ENCODE data around the gene EML5.
"Not testable (repeated sequence)": the region's sequence is repeated elsewhere in the genome, so short reads cannot be mapped to it uniquely, and the experiment has no call there.

EML5 gene

DNA sequence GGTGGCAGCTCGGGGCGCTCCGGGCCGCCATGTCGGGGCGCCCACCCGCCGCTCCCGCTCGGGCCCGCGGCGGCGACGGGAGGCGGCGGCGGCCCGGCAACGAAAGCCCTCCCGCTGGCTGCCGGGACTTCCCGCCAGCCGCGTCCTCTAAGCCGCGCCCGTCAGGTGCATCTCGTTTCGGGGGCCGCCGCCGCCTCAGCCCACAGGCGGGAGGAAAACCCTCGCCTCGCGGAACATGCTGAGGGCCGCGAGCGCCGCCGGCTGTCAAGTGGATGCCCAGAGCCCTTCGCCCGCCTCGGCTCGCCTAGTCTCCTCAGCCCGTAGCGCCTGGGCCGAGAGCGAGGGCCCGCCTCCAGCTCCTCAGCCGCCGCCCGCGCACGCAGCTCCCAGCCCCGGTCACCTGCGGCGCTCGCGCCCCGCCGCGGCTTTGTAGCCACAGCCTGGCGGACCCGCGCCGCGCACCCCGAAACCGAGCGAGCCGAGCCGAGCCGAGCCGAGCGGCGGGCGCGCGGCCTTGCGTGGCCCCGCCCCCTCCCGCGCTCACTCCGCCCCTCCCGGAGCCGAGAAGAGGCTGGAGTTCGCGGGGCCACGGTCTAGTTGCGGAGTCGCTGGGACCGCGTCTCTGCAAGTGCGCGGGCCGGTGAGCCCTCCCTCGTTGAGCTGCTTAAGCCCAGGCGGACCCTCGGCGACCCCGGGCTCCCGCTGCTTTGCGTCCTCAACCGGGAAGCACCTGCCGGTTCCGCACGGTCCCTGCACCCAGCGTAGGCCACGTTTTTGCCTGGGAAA, at the start of gene EML5:
EML5 (minus strand) TSS at position 481 of the 786 bp plus-strand sequence; CDS start at position 31, 450 bp downstream.
- peak; percentile 4 for DNase-seq (ENCODE audit: low read depth)
- H3K4me3 ChIP-seq (ENCODE audit: low read depth, low read length) = peak within 1 kb of the TSS; percentile 55

DNA sequence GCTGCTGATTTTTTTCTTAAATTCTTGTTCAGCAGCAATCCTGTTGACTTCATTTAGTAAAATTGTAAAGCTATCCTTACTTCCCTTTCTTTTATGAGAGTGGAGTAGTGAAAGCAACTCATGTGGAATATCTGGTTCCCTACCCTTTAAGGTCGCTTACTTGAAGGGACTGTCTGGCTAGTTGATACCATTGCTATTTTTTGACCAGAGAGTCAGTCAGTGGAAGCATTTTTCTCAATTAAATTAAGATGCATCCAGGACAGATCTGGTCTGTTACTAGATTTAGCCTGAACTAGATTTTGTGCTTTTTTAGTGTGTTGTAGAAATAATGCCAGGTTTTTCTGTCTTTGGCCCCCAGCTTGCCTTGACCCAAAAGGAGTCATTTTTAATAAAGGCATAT, 49.7 kb upstream of the EML5 start:
- no peak overlapping the region for H3K4me3 ChIP-seq (ENCODE audit: low read depth, low read length)

DNA sequence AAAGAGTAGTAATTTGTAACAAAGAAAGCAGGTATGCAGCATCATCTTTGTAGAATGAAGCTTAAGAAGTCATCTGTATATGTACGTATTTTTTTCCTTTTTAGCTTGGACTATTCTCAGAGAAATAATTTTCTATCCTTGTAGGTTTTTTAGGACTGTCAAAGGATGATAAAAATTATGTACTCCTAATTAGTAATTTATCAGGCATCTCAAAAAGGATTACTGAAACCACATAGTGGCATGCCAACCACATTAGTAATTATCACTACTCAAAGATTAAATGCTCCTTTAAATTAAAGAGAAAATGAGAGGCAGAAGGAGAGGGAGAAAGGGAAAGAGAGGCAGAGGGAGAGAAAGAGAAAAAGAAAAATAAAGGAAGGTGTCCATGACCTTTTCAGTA, 49.0 kb upstream of the EML5 start:
- H3K4me3 ChIP-seq (ENCODE audit: low read depth, low read length) = no peak overlapping the region
- no peak for DNase-seq (ENCODE audit: low read depth)

More for the DNA sequence above, 49.7 kb upstream of the EML5 start:
- no peak for DNase-seq (ENCODE audit: low read depth)

DNA sequence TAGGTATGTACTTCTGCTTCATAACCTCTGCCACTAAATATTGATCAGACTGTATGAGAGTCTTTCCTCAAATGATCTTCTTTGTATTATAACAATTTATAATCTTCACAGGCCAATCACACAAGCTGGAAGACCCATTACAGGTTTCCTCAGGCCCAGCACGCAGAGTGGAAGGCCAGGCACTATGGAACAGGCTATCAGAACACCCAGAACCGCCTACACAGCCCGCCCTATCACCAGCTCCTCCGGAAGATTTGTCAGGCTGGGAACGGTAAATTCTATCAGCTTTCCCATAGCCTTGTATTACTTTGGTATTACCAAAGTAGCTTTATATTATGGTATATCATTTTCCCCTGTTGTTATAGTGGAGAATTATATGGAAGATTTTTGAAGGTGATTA, 48.2 kb upstream of the EML5 start:
- H3K4me3 ChIP-seq (ENCODE audit: low read depth, low read length) = no peak overlapping the region
- DNase-seq (ENCODE audit: low read depth) = no peak

DNA sequence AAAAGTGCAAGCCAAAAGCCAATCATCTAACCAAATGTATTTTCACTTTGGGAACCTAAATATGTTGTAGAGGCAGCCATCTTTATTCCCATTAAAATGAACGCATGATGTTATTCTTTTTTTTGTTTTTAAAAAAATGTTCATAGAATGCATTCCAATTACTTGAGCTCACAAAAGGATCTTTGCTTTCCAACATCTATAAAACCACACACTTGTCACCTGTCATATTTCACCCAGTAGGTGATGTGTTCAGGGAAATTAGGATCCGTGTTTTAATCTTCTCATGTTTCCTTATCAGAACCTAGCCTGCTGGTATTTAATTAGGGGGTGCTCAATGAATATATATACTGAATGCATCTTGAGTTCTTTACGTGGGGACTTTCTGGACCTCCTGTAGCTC, 45.3 kb upstream of the EML5 start:
- no peak for DNase-seq (ENCODE audit: low read depth)
- no peak overlapping the region for H3K4me3 ChIP-seq (ENCODE audit: low read depth, low read length)

DNA sequence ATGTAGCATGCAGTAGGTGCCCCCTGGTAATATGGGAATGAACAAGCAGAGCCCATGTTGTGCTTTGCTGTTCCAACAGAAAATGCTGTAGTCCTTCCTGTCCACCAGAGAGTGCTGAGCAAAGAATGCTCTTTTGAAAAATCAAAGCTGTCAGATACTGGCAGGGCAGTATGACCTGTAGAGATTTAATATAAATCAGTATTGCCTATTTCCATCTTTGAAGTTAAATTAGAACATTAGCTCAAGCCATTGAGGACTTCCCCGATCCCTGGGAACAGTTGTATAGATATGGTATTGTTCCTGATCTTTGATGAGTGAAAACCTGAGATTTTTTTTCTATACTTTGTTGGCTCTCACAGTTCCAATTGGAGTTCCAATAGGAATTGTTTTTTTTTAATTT, 44.7 kb upstream of the EML5 start:
- DNase-seq (ENCODE audit: low read depth) = no peak
- no peak overlapping the region for H3K4me3 ChIP-seq (ENCODE audit: low read depth, low read length)

DNA sequence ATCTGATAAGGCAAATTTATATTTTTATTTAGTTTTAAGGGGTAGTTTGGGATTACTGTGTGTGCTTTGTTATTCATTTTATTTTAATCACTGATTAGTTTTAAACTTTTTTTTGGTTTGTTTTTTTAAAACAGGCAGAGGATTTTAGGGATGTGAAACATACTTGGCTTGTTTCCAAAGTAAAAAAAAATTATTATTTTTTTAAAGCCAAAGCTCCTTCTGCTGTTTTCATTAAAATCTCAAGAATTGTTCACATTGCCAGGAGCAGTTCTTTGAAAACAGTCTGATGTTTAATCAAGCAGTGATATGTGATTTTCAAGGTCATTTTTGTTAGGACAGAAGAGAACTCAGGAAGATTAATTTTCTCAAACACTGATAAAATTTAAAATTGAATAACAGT, 42.9 kb upstream of the EML5 start:
- no peak for DNase-seq (ENCODE audit: low read depth)
- H3K4me3 ChIP-seq (ENCODE audit: low read depth, low read length) = no peak overlapping the region

DNA sequence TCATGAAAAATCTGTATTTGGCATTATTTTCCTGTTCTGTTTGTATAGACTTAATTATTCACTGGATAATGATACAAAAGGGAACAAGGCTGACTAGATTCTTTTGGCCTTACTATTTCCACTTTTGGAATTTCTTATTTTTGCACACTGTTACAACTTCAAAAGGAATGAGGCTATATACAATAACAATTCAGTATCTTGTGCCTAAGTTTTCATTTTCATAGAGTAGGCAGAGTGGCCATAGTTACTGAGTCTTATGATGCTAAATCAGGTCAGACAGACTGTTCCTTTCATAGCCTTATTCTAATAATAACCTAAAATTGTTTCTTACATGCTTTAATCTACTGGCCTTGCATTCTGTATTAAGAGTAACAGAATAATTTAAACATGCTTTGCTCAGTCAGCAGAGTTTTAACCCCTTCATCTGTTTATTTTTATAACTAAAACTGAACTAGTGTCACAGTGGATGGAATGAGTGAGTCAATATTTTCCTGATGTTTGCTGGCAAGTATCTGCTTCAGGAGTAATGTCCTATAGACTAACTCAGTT, 42.2 kb upstream of the EML5 start:
- DNase-seq (ENCODE audit: low read depth) = peak; percentile 42
- H3K4me3 ChIP-seq (ENCODE audit: low read depth, low read length) = no peak overlapping the region

DNA sequence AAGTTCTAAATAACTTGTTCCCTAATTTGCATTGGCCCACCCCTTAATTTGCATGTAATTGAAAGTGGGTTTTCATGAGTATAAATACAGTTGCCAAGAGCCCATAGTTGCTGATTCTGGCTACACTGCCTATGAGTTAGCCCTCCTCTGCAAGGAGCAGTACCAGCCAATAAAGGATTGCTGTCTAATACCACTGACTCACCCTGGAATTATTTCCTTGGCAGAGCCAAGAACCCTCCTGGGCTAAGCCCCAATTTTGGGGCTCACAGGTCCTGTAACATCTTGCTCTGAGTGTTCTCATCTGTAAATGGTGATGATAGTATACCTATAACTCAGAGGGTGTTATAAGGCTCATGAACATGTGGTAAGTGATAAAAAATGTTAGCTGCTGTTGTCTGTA, 38.5 kb upstream of the EML5 start:
- H3K4me3 ChIP-seq (ENCODE audit: low read depth, low read length) = no peak overlapping the region
- DNase-seq (ENCODE audit: low read depth) = peak; percentile 60

DNA sequence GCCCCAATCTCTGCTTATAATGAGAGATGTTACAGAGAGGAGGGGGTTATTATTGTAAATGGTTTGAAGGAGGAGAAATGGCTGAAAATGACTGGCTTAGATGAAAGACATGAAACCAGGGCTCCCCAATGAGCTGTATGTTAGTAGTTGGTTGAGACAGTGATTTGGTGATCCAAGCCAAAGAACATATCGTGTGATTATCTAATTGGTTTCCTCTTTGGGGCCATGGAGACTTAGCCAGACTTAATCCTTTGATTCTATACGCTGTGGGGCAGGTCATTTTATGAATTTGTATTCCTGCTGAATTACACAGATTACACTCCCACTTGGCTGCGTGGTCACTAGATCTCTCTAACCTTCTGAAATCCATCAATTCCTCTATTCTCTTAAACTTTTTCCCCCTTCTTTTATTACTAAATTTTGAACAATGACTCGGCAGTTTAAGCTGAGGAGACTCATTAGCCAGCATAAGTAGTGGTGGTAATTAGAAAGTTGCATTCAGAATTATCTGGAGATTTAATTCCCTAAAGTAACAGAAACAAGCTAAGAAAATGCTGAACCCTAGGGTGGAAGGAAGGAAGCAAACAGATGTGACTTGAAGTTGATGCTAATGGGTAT, 37.0 kb upstream of the EML5 start:
- DNase-seq (ENCODE audit: low read depth) = no peak
- H3K4me3 ChIP-seq (ENCODE audit: low read depth, low read length) = no peak overlapping the region

DNA sequence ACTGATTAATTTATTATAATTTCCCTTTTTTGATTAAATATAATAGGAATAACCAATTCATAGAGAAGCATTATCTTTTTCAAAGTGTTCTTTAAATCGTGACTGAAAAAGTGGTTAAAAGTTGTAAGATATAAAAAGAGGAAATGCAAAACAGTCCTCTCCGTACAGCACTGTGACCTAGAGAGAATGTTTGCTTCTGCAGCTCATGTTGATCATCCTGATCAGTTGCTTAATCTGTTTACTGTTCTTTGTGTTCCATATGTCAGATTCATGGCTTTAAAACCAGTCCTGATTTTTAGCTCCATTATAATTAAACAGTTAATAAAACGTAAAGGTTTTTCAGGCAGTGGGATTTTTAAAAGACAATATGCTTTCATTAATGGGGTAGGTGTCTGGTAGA, 36.4 kb upstream of the EML5 start:
- no peak for DNase-seq (ENCODE audit: low read depth)
- H3K4me3 ChIP-seq (ENCODE audit: low read depth, low read length) = no peak overlapping the region

DNA sequence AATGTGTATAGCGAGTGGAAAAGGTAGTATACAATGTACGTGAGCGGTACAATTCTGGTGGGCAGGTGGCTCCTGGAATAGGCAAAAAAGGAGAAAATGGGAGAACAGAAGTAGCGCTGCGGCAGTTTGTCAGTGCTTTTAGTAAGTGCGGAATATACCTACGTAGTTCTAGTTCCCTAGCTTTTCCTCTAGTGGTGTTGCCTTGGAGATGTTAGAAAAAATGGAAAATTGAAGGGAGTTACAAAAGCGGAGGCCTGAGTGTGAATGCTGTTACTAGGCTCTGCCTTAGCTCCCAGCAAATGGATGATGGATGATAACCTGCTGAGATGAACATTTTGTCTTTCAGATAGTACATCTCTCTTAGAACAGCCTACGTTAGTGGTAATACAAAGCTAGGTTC, 32.8 kb upstream of the EML5 start:
- no peak for DNase-seq (ENCODE audit: low read depth)
- H3K4me3 ChIP-seq (ENCODE audit: low read depth, low read length) = peak overlapping the region; percentile 68

DNA sequence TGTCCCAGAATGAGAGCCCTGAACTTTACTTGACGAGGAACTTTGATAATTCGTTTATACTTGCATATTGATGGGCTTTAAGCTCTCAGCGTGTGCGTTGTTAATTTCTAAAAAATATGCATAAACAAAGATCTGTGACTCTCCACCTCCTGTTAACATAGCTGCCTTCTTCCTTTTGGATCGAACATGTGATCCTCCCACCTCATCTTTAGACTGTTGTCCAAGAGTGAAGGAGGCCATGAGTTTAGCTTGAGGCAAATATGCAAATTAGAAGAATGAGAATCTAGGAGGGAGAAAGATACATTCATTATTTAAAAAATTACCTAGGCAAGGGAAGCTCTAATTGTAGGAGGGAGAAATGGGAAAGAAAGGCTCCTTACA, 32.3 kb upstream of the EML5 start:
- DNase-seq (ENCODE audit: low read depth) = no peak
- H3K4me3 ChIP-seq (ENCODE audit: low read depth, low read length) = peak overlapping the region; percentile 68

DNA sequence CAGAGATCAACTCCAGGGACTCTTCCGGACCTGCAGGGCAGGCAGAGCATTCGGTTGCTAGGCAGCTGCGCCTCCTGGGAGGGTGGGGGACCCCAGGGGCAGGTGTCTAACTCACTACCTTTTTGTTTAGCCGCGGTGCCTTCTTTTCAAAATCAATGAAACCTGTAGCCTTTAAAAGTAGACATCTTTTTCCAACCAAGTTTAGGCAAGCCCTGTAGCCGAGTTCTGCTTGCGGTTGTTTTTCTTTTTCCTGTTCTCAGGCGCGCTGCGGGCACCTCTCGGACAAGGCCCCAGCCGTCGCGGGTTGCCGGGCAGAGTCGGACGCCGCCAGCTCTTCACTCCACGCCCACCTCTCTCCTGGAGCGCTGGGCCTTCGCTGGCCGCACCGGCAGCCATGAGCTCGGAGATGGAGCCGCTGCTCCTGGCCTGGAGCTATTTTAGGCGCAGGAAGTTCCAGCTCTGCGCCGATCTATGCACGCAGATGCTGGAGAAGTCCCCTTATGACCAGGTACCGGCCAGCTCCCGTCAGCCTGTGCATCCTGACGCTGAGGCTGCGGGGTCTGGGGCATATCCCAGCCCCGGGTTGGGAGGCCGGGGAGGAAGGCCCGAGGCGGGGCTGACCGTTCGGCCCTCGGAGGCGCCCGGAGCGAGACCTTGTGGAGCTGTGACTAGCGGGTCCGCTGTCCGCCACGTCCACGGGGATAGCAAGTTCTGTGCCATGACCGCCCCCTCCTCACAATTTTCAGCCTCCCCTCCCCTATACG, 31.7 kb upstream of the EML5 start, which contains the start of gene TTC8:
TTC8 (plus strand) TSS at position 338 of the 764 bp plus-strand sequence; CDS start at position 395, 57 bp downstream.
- H3K4me3 ChIP-seq (ENCODE audit: low read depth, low read length) = peak within 1 kb of the TSS; percentile 68
- peak; percentile 61 for DNase-seq (ENCODE audit: low read depth)

DNA sequence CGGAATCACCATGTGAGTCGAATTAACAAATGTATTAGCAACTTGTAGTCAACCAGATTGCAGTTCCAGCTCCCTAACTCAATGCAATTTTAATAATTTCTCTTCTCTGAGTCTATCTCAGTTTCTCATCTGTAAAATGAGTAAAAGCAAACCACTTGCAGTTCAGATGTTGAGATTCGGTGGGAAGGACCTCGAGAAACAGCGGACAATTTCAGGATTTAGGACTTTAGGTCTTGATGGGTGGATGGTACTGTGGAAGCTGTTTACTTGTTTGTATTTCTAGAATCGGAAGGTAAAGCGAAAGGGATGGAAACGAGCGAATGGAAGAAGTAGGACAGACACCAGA, 31.2 kb upstream of the EML5 start:
- H3K4me3 ChIP-seq (ENCODE audit: low read depth, low read length) = peak overlapping the region; percentile 68
- no peak for DNase-seq (ENCODE audit: low read depth)

DNA sequence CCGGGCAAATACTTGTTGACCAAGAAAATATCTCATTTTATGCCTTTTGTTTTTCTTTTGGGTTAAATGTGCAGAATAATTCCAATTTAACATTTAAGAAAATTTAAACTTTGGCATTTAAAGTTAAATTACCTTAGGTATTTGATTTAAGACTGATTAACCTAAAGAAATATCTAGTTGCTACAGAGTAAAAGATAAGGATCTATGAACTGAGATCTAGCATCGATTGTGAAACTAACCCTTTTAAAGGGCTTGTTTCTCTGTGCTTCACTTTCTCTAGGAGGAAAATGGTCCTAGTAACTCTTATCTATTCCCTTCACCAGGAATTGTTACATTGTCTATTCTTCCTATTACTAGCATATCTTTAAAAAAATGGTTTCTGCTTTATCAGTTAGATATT, 29.1 kb upstream of the EML5 start:
- H3K4me3 ChIP-seq (ENCODE audit: low read depth, low read length) = no peak overlapping the region
- no peak for DNase-seq (ENCODE audit: low read depth)

DNA sequence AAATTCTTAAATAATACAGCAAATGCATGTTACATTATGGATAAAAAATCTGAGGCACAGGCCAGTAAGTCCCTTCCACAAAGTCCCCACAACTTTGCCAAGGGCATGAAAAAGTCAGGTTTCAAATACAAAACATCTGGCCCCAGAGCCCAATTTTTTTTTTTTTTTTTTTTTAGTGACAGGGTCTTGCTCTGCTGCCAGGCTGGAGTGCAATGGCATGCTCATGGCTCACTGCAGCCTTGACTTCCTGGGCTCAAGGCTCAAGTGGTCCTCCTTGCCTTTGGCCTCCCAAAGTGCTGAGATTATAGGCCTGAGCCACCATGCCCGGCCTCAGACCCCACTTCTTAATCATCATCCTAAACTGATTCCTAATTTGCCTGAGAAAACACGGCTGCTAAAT, 28.6 kb upstream of the EML5 start:
- DNase-seq (ENCODE audit: low read depth) = no peak
- no peak overlapping the region for H3K4me3 ChIP-seq (ENCODE audit: low read depth, low read length)

DNA sequence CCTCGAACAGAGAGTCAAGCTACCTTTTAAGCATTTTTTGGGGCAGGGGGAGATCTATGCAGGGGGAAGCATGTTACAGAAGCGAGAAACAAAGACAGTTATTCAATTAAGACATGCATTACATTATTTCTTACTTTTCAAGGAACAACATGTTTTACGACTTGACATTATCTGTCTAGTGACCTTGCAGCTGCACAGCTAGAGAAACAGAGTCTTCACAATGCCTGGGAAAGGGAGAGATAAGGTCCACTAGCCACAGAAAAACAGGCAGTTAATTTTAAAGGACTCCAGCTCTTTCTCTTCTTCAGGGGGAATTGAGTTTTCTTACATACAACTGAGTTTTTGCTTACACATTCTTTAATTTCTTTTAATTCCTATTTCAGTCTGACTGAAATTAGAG, 26.9 kb upstream of the EML5 start:
- not testable (repeated sequence) for DNase-seq (ENCODE audit: low read depth); H3K4me3 ChIP-seq (ENCODE audit: low read depth, low read length)

DNA sequence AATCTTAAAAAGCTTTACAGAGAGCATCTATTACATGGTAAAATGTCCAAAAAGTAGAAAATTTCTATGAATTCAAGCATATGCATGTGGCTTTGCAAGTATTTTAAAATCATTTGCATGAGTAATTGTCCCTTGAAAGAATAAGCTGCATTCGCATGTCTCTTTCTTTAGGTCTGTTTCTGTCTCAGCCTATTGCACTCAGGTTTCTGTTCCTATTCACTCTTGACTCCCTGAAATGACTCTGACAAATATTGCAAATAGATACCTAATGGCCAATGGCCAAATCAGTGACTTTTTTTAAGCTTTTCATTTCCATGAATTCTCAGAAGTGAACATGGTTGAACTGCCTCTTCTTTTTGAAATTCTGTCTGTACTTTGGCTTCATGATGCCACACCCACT, 25.3 kb upstream of the EML5 start:
- no peak for DNase-seq (ENCODE audit: low read depth)
- H3K4me3 ChIP-seq (ENCODE audit: low read depth, low read length) = no peak overlapping the region

DNA sequence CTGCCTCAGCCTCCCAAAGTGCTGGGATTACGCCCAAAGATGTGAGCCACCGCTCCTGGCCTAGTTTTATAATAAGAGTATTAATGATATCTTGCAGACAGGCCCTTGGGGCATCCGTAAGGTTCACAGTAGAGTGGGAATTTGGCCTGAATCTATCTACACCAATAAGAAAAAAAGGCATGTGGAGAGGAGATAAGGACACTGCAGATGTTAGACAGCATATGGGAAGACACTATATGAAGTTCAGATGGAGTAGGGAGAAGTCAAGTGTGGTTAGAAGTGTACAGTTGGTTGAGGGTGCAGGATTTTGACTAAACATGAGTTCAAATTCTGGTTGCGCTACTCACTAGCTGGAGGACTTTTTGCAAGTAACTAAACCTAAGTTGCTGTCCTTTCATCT, 23.2 kb upstream of the EML5 start:
- DNase-seq (ENCODE audit: low read depth) = no peak
- H3K4me3 ChIP-seq (ENCODE audit: low read depth, low read length) = no peak overlapping the region

Measured in skeletal muscle cell (primary cell).